GM21423 (cell line): Measurements from ENCODE around the gene EPS15.
"Not testable (repeated sequence)": the region's sequence is repeated elsewhere in the genome, so short reads cannot be mapped to it uniquely, and the experiment has no call there.

Source experiments
- ATAC-seq: cut with Tn5 transposase; IDR thresholded peaks from one replicate; pipeline ENCODE4 v1.9.1; 2021; ENCODE audit warnings: mild to moderate bottlenecking, moderate library complexity; ENCODE audit not compliant: unreplicated experiment

EPS15 gene

DNA sequence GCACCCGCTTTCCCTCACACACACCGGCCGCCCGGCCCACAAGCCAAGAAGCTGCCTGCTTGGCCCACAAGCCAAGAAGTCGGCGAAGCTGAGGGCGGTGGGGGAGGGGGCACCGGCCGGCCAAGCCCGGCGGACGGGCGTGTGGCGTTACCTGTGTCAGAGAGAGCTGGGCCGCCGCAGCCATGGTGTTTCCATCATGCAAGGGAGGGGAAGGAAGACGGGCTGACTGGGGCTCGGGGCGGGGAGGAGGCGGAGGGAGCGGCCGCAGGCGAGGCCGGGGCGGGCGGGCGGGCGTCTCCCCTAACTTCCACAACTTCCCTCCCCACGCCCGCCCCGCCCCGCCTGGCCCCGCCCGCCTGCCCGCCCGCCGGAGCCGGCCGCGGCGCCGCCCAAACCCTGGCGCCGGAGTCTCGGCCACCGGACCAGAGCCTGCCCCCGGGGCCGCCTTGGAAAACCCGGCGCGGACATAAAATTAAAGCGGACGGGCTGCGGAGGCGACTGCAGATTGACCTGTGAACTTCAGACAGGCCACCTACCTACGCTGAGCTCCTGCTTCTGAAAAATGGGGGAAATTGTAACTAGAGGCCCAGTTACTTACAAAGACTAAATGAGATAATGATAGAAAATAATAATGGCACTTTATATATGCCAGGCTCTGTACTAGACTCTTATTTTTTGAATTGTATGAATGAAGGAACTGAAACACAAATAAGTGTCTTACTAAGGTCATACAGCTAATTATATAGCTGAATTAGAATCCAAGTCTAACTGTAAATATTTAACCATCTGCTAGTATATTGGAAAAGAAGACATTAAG is at the start of gene EPS15:
TSS of gene EPS15 (minus strand) at position 219 of the 817 bp plus-strand sequence. CDS start at position 184, 35 bp downstream.
- peak; percentile 60 for ATAC-seq

DNA sequence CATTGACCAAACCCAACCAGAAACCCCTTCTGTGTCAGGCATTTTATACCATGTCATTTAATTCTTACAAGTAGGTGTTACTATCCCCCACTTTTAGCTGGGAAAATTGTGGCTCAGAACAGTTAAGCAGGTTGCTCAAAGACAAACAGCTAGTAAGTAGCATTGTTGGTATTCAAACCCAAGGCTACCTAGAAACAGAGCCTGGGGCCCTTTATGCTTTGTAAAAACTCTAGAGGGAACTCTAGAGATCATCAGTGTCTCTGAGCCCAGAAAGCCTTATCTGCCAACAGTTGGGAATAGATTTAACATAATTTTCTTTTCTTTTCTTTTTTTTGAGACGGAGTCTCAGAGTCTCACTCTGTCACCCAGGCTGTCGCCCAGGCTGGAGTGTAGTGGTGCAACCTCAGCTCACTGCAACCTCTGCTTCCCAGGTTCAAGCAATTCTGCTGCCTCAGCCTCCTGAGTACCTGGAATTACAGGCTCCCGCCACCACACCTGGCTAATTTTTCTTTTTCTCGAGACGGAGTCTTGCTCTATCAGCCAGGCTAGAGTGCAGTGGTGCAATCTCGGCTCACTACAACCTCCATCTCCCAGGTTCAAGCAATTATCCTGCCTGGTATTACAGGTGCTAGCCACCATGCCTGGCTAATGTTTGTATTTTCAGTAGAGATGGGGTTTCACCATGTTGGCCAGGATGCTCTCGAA is 49.3 kb upstream of the EPS15 start:
- ATAC-seq = no peak

DNA sequence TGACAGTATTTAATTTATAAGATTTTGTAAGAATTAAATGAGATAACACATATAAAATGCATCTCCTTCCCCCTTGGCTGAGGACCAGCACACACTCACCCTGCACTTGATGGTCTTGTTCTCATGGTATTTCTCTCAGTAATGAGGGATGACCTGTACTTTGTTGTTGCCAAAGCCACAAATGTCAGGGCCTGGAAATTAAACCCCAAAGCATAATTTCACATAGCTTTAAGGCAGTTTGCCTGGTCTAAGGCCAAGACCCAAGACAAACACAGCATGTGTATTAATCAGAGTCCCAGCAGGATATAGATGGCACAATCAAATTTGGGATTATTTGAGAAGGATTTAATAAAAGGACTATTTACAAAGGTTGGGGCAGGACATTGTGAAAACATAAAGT is 48.6 kb upstream of the EPS15 start:
- no peak for ATAC-seq

DNA sequence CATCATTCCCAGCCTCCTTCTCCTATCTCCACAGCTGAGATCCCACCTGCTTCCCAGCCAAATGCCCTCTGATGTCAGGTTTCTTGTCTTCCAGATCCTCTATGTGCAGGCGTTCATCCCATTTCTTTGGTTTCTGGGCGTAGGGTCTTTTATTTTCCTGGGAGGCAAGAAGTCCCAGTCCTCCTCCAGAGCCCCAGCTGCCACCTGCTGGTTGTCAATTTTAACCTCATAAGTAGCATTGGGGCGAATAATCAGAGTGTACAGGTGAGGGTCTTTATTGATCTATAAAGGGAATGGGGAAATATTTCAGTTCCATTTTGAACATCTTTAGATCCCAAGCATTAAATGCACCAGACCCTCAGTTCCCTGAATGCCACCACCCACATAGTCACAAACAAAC is 47.2 kb upstream of the EPS15 start:
- no peak for ATAC-seq

DNA sequence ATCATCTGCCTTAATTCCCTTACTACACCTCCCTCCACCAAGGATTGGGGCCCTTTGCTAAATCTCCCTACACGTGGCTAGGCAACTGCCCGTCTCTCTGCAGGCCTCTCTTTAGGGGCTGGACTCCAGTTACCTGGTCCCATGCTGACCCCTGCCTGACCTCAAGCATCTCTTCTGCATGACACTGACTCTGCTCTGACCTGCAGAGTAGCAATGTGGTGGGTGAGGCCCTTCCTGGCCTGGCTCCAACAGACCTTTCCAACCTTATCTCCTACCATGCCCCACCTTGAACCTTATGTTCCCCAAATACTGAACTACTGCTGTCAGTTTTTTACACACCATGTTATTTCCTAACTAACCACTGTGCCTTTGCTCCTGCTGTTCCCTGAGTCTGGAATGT is 45.9 kb upstream of the EPS15 start:
- no peak for ATAC-seq

DNA sequence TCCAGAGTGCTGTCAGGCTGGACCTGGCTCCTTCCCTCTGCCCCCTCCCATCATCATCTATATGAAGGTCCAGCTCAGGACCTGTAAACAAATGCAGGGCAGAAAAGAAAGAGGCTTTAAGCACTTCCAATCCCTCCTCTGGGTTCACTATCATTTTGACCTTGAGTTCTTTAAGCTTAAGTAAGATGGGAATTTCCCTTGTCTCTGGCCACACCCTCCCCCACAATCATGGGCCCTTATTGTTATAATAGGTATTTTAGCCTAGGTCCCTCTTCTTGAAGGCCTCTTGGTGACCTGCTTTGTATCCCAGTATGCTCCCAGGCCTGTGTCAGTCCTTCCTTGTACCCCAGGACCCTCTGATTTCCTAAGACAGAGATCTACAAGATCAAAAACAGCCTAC is 45.1 kb upstream of the EPS15 start:
- ATAC-seq = no peak

DNA sequence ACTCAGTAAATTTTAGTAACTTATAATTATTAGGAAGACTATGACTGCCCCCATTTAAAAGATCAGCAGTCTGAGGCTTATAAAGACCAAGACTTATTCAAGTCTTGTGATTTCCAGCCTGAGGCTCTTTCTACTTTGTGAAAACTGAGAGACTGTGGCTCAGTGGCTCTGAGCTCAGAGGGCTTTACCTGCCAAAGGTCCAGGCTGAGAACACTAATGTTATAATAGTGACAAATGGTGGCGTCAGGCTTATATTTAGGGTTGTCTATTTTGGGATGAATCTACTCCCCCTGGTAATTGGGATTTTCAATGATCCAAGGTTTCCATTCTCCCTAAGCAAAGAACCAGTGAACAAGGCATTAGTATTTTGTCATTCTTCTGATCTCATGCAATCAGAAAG is 42.6 kb upstream of the EPS15 start:
- ATAC-seq = no peak

DNA sequence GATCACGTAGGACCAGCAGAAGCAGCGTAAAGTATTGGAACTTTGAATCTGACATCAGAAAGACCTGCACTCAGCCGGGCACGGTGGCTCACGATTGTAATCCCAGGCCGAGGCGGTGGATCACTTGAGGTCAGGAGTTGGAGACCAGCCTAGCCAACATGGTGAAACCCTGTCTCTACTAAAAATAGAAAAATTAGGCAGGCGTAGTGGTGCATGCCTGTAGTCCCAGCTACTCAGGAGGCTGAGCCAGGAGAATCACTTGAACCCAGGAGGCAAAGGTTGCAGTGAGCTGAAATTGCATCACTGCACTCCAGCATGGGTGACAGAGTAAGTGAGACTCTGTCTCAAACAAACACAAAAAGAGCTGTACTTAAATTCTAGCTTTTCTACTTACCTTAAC is 41.8 kb upstream of the EPS15 start:
- not testable (repeated sequence) for ATAC-seq

DNA sequence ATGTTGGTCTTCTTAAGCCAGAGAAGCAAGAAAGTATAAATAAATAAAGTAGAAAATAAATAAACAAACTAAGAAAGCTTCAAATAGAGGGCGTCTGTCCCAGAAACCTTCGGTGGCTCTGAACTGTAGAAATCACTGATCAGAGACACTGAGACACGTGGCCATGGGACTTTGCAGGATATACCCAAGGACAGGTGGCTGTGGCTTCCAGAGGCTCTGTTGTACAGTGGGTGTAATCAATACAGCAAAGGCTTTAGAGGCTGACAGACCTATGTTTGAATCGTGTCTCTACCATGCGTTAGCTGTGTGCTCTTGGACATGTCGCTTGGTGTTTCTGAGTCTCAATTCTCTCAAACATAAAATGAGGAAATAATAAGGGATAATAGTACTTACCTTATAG is 41.0 kb upstream of the EPS15 start:
- no peak for ATAC-seq

DNA sequence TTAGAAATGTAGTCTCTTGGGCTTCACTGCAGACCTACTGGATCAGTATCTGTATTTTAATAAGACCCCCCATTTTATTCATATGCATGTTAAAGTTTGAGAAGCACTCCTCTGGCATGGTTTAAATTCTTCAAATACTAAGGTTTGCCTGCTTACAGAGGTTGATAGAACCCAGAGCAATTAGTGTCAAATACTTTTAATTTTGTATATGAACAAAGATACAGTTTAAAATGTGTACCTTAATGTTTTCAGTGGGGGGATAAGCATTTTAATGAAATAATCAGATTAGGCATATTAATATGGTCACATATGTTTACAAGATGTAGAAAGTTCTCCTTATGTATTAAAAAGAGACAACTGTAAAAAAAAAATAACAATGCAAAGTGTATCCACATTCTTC is 40.4 kb upstream of the EPS15 start:
- no peak for ATAC-seq

DNA sequence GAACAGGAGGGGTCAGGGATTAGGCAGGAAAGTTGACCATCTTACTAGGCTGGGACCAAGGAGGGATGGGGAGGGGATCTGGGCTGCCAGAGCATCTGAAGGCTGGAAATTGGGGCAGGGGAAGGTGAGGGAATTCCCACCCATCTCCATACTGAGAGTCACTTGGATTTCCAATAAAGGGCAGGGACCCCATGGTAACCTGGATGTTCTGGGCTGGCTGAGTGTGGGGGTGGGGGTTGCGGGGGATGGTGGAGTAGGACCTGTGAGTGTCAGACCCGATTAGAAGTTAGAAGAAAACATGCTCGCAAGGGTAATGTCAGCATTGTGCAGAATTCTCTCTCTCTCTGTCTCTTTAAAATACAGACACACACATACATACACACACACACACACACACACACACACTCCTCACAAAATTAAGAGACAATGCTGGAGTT is 40.0 kb upstream of the EPS15 start:
- ATAC-seq = no peak

DNA sequence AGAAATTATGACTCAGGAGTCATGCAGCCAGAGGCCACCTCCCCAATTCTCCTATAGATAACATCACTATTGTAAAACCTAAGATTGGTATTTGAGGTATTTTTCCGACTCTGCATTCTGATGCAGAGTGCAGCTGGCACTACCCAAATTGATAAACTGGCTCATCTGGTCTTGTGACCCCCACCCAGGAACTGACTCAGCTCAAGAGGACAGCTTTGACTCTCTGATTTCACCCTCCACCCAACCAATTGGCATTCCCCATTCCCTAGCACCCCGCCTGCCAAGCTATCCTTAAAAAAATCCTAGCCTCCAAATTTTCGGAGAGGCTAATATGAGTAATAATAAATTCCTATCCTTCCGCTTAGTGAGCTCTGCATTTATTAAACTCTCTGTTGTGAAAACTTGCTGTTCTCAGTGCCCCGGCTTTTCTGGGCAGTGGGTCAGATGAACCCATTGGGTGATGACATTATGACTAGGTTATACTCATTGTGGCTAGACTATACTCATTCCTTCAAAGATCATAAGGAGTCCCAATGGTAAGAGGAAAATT is 39.4 kb upstream of the EPS15 start:
- no peak for ATAC-seq

DNA sequence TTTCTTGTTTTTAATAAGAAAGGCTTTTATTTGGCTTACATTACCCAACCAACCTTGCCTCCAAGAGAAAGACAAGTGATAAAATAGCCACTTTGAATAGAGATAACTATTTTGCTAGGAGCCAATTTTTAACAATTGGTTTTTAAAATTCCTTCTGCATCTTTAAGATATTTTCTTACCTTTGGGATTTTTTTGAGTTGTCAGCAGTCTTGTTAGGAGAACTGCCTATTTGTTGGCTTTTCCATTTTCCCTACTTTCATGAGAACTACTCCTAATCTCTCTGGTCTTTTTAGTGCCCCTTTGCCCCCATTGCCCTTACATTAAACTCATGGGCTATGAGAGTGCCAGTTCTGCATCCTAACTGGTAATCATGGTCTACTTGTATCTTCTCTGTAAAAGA is 38.1 kb upstream of the EPS15 start:
- no peak for ATAC-seq

DNA sequence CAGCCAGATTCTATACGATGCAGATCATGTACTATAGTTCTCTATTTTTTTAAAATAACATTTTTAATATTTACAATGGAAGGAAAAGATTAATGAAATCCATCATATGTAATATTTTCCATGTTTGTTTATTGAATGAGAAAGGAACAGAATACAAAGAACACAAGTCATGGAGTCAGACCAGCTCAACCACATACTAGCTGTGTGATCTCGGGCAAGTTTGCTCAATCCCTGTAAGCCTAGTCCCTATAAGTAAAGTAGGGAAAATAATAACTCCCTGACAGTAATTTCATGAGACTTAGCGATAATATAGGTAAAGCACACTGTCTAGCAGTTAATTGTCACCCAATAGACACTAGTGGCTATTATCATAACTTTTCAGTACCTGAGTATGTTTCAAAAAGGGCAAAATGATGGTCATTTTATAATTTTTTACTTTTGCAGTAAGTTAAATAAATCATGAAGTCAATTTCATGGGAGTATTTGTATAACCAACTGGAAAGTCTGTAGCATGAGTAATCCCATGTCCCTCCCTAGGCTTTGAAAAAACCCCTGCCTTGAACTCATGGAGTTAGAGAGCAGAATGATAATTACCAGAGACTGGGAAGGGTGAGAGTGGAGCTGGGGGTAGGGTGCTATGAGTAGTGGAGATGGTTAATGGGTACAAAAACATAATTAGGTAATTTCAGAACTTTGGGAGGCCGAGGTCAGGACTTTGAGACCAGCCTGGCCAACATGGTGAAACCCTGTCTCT is 37.0 kb upstream of the EPS15 start:
- no peak for ATAC-seq

DNA sequence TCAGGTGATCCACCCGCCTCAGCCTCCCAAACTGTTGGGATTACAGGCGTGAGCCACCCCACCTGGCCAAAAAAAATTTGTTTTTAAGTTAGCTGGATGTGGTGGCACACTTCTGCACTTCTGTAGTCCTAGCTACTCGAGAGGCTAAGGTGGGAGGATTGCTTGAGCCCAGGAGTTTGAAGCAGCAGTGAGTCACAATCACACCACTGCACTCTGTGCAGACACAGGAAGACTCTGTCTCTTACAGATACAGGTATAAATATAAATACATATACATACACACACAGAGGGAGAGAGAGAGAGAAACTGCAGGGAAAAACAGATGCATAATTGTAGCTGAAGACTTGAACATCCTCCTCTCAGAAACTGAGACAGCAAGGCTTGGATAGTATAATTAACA is 34.8 kb upstream of the EPS15 start:
- no peak for ATAC-seq

DNA sequence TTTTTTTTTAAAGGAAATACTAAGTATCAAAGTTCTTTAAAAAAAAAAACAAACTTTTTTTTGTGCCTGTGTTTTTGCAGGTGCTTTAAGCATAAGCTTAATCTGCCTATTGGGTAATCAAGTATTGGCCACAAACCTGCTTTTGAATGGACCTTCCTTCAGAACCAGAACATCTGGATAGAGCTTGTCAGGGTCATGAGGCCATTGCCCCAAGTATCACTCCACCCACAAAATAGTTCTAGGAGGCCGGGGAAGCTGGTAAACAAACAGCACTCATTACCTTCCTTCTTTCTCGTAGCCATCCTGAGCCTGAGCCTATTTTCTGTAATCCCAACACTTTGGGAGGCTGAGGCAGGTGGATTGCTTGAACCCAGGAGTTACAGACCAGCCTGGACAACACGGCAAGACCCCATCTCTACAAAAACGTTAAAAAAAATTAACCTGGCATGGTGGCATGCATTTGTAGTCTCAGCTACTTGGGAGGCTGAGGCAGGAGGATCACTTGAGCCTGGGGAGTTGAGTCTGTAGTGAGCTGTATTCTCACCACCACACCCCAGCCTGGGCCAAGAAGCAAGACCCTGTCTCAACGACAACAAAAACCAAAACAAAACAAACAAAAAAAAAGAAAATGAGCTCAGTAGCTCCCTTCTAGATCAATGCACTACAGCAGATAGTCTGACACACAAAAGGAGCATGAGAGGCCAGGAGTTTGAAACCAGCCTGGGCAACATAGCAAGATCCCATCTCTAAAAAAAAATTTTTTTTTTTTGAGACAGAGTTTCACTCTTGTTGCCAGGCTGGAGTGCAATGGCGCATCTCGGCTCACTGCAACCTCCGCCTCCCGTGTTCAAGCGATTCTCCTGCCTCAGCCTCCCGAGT is 34.1 kb upstream of the EPS15 start:
- no peak for ATAC-seq

DNA sequence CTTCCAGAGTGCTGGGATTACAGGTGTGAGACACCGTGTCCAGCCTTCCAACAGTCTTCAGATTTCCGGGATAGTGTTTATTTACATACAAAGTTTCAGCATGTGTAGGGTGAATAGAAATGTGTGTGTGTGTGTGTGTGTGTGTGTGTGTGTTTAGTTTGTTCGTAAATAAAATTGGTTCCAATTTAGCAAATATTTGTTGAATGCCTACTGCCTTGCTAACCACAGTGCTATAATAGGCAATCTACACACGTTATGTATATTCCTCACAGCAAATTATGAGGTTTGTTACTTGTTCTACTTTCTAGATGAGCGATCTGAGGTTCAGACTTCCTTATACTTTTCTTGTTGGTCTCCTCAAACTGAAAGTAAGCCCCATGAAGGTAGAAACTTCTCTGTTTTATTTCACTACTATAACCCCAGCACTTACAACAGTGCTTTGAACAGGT is 32.8 kb upstream of the EPS15 start:
- ATAC-seq = no peak

DNA sequence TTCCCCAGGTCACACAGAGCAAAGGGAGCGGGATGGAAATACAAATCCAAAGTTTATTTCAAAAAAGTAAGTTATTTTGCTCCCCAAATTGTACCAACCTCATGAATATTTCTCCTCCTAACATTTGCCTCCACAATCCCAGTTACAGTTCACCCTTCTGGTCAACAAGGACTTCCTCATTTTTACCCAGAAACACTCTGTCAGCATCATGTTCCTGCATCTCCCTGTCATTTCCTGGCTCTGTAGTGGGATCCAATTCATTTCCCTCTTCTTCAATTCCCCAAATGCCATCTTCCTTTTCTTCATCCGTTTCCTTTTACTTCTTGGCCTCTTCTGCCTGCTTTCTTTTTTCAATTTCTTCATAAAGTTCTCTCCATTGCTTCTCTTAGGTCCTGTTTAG is 32.0 kb upstream of the EPS15 start:
- no peak for ATAC-seq

DNA sequence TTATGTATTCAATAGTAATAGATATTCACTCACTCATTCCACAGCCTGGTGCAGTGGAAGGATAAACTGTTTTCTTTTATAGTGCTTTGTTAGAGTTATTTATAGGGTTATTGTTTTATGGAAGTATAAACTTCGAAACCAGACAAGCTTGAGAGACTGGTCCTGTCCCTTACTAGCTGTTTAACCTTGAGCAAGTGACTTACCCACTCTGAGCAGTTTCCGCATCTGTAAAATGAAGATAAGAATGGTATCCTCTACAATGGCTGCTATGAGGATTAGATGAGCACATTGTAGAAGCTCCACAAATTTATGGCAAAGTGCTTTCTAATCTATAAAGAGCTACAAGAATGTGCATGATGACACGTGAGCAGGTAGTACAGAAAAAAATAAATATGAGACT is 30.8 kb upstream of the EPS15 start:
- no peak for ATAC-seq

DNA sequence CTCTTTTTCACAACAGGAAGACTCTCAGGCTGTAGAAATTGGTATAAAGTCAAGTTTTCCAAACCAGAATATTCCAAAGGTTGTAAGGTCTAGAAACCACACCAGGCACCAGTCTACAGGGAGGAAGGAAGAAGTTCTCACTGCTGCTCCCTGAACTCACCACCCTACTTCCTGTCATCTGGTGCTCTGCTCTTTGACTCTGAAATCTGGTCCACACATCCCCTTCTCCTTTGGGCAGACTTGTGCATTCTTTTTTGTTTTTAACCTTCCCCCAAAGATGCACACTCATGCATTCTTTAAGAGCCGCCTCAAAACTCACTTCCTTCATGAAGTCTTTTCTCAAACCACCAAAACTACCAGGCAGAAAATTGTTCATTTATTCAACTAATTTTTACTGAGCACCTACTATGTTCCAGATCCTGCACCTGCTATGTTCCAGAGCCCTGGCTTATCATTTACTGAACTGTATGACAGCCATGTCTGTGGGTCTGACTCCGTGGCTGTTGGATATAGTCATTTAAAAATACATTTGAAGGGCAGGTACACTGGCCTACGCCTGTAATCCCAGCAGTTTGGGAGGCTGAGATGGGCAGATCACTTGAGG is 30.1 kb upstream of the EPS15 start:
- ATAC-seq = no peak
